ENCODE data around the gene LCN10. TPM values are rescaled to one million over a fixed set of nuclear protein-coding genes. Genes with fewer than 3 reads are reported as not detected.

Gene LCN10
- total and polyA plus RNA-seq, 9 of the 15 experiments (the other 6 are each of a cell fraction or from before 2014, with no cell fraction given) = 0.10 to 0.21 (median 0.14) TPM; not detected in 6

DNA sequence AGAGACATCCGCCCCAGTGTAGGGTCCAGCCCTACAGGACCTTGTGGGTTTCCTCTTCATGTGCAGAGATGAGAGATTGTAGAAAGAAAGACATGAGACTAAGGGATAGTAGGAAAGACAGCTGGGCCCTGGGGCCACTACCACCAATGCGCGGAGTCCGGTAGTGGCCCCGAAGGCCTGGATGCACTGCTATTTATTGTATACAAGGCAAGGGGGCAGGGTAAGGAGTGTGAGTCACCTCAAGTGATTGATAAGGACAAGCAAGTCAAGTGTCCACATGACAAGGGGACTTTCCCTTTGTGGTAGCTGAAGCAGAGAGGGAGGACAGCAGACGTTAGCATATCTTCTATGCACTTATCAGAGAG lies 42.2 kb upstream of the LCN10 start (continued):
- TF ChIP-seq JUND (IDR thresholded peaks at IDR 0.05; ENCODE audit: borderline replicate concordance, low read depth, low read length) = peak; percentile 94
- TF ChIP-seq JUND (tag; IDR thresholded peaks at IDR 0.05; ENCODE audit: borderline replicate concordance, low read depth, low read length) = peak; percentile 95; the same call in 2 of the 3 replicates
- TF ChIP-seq, protein P1, sequence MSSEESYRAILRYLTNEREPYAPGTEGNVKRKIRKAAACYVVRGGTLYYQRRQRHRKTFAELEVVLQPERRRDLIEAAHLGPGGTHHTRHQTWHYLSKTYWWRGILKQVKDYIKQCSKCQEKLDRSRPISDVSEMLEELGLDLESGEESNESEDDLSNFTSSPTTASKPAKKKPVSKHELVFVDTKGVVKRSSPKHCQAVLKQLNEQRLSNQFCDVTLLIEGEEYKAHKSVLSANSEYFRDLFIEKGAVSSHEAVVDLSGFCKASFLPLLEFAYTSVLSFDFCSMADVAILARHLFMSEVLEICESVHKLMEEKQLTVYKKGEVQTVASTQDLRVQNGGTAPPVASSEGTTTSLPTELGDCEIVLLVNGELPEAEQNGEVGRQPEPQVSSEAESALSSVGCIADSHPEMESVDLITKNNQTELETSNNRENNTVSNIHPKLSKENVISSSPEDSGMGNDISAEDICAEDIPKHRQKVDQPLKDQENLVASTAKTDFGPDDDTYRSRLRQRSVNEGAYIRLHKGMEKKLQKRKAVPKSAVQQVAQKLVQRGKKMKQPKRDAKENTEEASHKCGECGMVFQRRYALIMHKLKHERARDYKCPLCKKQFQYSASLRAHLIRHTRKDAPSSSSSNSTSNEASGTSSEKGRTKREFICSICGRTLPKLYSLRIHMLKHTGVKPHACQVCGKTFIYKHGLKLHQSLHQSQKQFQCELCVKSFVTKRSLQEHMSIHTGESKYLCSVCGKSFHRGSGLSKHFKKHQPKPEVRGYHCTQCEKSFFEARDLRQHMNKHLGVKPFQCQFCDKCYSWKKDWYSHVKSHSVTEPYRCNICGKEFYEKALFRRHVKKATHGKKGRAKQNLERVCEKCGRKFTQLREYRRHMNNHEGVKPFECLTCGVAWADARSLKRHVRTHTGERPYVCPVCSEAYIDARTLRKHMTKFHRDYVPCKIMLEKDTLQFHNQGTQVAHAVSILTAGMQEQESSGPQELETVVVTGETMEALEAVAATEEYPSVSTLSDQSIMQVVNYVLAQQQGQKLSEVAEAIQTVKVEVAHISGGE (CRISPR knock-in tag; IDR thresholded peaks at IDR 0.05) = peak in 1 of 3 experiments; percentile 46; a peak in 1 of 6 replicates
- TF ChIP-seq, protein P2, sequence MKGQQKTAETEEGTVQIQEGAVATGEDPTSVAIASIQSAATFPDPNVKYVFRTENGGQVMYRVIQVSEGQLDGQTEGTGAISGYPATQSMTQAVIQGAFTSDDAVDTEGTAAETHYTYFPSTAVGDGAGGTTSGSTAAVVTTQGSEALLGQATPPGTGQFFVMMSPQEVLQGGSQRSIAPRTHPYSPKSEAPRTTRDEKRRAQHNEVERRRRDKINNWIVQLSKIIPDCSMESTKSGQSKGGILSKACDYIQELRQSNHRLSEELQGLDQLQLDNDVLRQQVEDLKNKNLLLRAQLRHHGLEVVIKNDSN (CRISPR knock-in tag; IDR thresholded peaks at IDR 0.05) = no peak
- TF ChIP-seq, protein P3, sequence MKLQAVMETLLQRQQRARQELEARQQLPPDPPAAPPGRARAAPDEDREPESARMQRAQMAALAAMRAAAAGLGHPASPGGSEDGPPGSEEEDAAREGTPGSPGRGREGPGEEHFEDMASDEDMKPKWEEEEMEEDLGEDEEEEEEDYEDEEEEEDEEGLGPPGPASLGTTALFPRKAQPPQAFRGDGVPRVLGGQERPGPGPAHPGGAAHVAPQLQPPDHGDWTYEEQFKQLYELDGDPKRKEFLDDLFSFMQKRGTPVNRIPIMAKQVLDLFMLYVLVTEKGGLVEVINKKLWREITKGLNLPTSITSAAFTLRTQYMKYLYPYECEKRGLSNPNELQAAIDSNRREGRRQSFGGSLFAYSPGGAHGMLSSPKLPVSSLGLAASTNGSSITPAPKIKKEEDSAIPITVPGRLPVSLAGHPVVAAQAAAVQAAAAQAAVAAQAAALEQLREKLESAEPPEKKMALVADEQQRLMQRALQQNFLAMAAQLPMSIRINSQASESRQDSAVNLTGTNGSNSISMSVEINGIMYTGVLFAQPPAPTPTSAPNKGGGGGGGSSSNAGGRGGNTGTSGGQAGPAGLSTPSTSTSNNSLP (IDR thresholded peaks at IDR 0.05; ENCODE audit: borderline replicate concordance, low read depth, low read length) = no peak
- no peak for TF ChIP-seq NFIX (CRISPR knock-in tag; IDR thresholded peaks at IDR 0.05; ENCODE audit: low read depth)
- TF ChIP-seq NONO (IDR thresholded peaks at IDR 0.05; ENCODE audit: low read depth in 2 of 2, low read length in 1 of 2) = no peak
- no peak for TF ChIP-seq PTBP1 (IDR thresholded peaks at IDR 0.05; ENCODE audit: low read depth, low read length)
- TF ChIP-seq CBX8 (IDR thresholded peaks at IDR 0.05; ENCODE audit: borderline replicate concordance, extremely low read depth, low read depth, low read length, poor library complexity, severe bottlenecking) = no peak
- TF ChIP-seq RFX7 (CRISPR knock-in tag; IDR thresholded peaks at IDR 0.05) = no peak
- no peak for TF ChIP-seq TCF3 (CRISPR knock-in tag; IDR thresholded peaks at IDR 0.05)
- TF ChIP-seq, protein P4, sequence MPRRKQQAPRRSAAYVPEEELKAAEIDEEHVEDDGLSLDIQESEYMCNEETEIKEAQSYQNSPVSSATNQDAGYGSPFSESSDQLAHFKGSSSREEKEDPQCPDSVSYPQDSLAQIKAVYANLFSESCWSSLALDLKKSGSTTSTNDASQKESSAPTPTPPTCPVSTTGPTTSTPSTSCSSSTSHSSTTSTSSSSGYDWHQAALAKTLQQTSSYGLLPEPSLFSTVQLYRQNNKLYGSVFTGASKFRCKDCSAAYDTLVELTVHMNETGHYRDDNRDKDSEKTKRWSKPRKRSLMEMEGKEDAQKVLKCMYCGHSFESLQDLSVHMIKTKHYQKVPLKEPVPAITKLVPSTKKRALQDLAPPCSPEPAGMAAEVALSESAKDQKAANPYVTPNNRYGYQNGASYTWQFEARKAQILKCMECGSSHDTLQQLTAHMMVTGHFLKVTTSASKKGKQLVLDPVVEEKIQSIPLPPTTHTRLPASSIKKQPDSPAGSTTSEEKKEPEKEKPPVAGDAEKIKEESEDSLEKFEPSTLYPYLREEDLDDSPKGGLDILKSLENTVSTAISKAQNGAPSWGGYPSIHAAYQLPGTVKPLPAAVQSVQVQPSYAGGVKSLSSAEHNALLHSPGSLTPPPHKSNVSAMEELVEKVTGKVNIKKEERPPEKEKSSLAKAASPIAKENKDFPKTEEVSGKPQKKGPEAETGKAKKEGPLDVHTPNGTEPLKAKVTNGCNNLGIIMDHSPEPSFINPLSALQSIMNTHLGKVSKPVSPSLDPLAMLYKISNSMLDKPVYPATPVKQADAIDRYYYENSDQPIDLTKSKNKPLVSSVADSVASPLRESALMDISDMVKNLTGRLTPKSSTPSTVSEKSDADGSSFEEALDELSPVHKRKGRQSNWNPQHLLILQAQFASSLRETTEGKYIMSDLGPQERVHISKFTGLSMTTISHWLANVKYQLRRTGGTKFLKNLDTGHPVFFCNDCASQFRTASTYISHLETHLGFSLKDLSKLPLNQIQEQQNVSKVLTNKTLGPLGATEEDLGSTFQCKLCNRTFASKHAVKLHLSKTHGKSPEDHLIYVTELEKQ (CRISPR knock-in tag; IDR thresholded peaks at IDR 0.05) = no peak
- no peak for TF ChIP-seq EP400 (IDR thresholded peaks at IDR 0.05)
- TF ChIP-seq MCM2 (IDR thresholded peaks at IDR 0.05; ENCODE audit: low read depth) = no peak
- TF ChIP-seq CHD1 (IDR thresholded peaks at IDR 0.05; ENCODE audit: low read length) = no peak
- TF ChIP-seq, protein P5, sequence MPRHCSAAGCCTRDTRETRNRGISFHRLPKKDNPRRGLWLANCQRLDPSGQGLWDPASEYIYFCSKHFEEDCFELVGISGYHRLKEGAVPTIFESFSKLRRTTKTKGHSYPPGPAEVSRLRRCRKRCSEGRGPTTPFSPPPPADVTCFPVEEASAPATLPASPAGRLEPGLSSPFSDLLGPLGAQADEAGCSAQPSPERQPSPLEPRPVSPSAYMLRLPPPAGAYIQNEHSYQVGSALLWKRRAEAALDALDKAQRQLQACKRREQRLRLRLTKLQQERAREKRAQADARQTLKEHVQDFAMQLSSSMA (CRISPR knock-in tag; IDR thresholded peaks at IDR 0.05) = no peak
- TF ChIP-seq E2F3 (CRISPR knock-in tag; IDR thresholded peaks at IDR 0.05) = no peak
- no peak for TF ChIP-seq ARID2 (IDR thresholded peaks at IDR 0.05)
